Spinal cord (tissue), 10 donors: ENCODE data around the gene SLC5A4. TPM values are rescaled to one million over a fixed set of nuclear protein-coding genes. Genes with fewer than 3 reads are reported as not detected.

Experiments used
- DNase-seq, 6 donors: peaks; one replicate each; pipeline versions ENCODE4 v3.0.0 to v3.0.0-alpha.2; 2013 to 2015; ENCODE audit warnings: low spot score in 6 of 6, low read depth in 4 of 6
- H3K27ac ChIP-seq: one replicate; pipeline ENCODE4 v1.5.1; 2013; ENCODE audit warnings: low read depth, low read length, control low read depth
- H3K27me3 ChIP-seq: one replicate; pipeline ENCODE4 v1.6.1; 2013; ENCODE audit warnings: low read length; ENCODE audit not compliant: control insufficient read depth, insufficient read depth
- H3K36me3 ChIP-seq: one replicate; pipeline ENCODE4 v1.6.1; 2013; ENCODE audit warnings: low read length; ENCODE audit not compliant: control insufficient read depth, insufficient read depth
- H3K4me1 ChIP-seq: one replicate; pipeline ENCODE4 v1.6.1; 2013; ENCODE audit warnings: low read length; ENCODE audit not compliant: control insufficient read depth, insufficient read depth
- H3K4me3 ChIP-seq: one replicate; pipeline ENCODE4 v1.5.1; 2013; ENCODE audit warnings: low read depth, low read length, control low read depth
- H3K9me3 ChIP-seq: one replicate; pipeline ENCODE4 v1.6.1; 2013; ENCODE audit warnings: low read length; ENCODE audit not compliant: control insufficient read depth, insufficient read depth
- WGBS: methylation state at CpG from one replicate; pipeline ENCODE4 v1.1.5; 2013; ENCODE audit warnings: missing lambda C conversion rate; ENCODE audit not compliant: insufficient coverage; 5-methylcytosine and 5-hydroxymethylcytosine counted together
- polyA plus RNA-seq, 2 donors: library from polyadenylated mRNA; unstranded; fragments of 120-200 nt; gene quantifications; one replicate each; pipeline ENCODE4 v1.2.1, GENCODE V29; 2013; ENCODE audit not compliant: insufficient read length in 2 of 2
- total RNA-seq, 2 donors: library from RNA; depleted of rRNA in 1 of 2; stranded (reverse); fragments of 120-200 nt in 1 of 2; fragments of >200 nt in 1 of 2; gene quantifications; one replicate each; pipeline versions ENCODE4 v1.2.3 to v1.2.4, GENCODE V29; 2013 to 2014
- donor health status: healthy.

SLC5A4 gene
- total and polyA plus RNA-seq, 4 donors = 0.59 to 1.1 (median 0.85) TPM

- H3K9me3 ChIP-seq = no peaks in the 10 kb centered on the region
- H3K27ac ChIP-seq = no peak overlapping the region
- H3K4me1 ChIP-seq = no peaks in the 10 kb centered on the region
- no peaks in the 10 kb centered on the region for H3K27me3 ChIP-seq
- DNase-seq = no peak
- no peak overlapping the region for H3K4me3 ChIP-seq
- WGBS = 93% methylated on average over 2 of the region's 2 CpGs
- H3K36me3 ChIP-seq = no peaks in the 10 kb centered on the region
Measured at GRCh38 chr22:32240461-32240860, 14.7 kb downstream of the SLC5A4 start.

- DNase-seq = peak in 1 of 6 donors; percentile 44
- Histone ChIP-seq H3K27ac (no peak overlapping the region), H3K36me3 (no peaks in the 10 kb centered on the region), H3K4me3 (no peak overlapping the region), H3K4me1 (peaks cover 1% of the 10 kb centered on the region), H3K27me3 (no peaks in the 10 kb centered on the region), H3K9me3 (no peaks in the 10 kb centered on the region)
- 79% methylated on average over 1 of the region's 1 CpG for WGBS
Measured at GRCh38 chr22:32237906-32238305, 17.2 kb downstream of the SLC5A4 start.

- Histone ChIP-seq H3K36me3 (no peaks in the 10 kb centered on the region), H3K27ac (no peak overlapping the region), H3K9me3 (no peaks in the 10 kb centered on the region), H3K4me3 (no peak overlapping the region), H3K4me1 (peaks cover 4% of the 10 kb centered on the region), H3K27me3 (no peaks in the 10 kb centered on the region)
- no CpG with 5 or more reads among the region's 8 CpGs for WGBS
- DNase-seq = peak in 1 of 6 donors; percentile 33
Measured at GRCh38 chr22:32236970-32237369, 18.2 kb downstream of the SLC5A4 start.

- Histone ChIP-seq H3K9me3 (no peaks in the 10 kb centered on the region), H3K27me3 (no peaks in the 10 kb centered on the region), H3K27ac (no peak overlapping the region), H3K4me3 (no peak overlapping the region), H3K36me3 (no peaks in the 10 kb centered on the region), H3K4me1 (peaks cover 4% of the 10 kb centered on the region)
- DNase-seq = peak in 2 of 6 donors; percentile 23 to 32
- WGBS = 75% methylated on average over 3 of the region's 5 CpGs
Measured at GRCh38 chr22:32233091-32233490, 22.1 kb downstream of the SLC5A4 start.

GRCh38 chr22:32232191-32232830, 22.8 kb downstream of the SLC5A4 start:
- H3K4me3 ChIP-seq = no peak overlapping the region
- H3K27ac ChIP-seq = no peak overlapping the region
- H3K4me1 ChIP-seq = peaks cover 4% of the 10 kb centered on the region
- no peaks in the 10 kb centered on the region for H3K9me3 ChIP-seq
- WGBS = 80% methylated on average over 1 of the region's 5 CpGs
- H3K27me3 ChIP-seq = no peaks in the 10 kb centered on the region
- no peaks in the 10 kb centered on the region for H3K36me3 ChIP-seq
- no peak for DNase-seq

- Histone ChIP-seq H3K27me3 (no peaks in the 10 kb centered on the region), H3K9me3 (no peaks in the 10 kb centered on the region), H3K4me1 (peaks cover 3% of the 10 kb centered on the region), H3K27ac (no peak overlapping the region), H3K4me3 (no peak overlapping the region), H3K36me3 (no peaks in the 10 kb centered on the region)
- peak in 1 of 6 donors; percentile 68 for DNase-seq
- WGBS = 13% methylated on average over 2 of the region's 7 CpGs
Measured at GRCh38 chr22:32226326-32227104, 28.6 kb downstream of the SLC5A4 start.

GRCh38 chr22:32222991-32223390, 32.2 kb downstream of the SLC5A4 start:
- Histone ChIP-seq H3K27me3 (no peaks in the 10 kb centered on the region), H3K4me1 (peaks cover 3% of the 10 kb centered on the region), H3K36me3 (no peaks in the 10 kb centered on the region), H3K27ac (no peak overlapping the region), H3K4me3 (no peak overlapping the region), H3K9me3 (no peaks in the 10 kb centered on the region)
- WGBS = no CpG with 5 or more reads among the region's 1 CpG
- no peak for DNase-seq

- Histone ChIP-seq H3K36me3 (no peaks in the 10 kb centered on the region), H3K4me3 (no peak overlapping the region), H3K9me3 (no peaks in the 10 kb centered on the region), H3K4me1 (no peaks in the 10 kb centered on the region), H3K27me3 (no peaks in the 10 kb centered on the region), H3K27ac (no peak overlapping the region)
- DNase-seq = no peak
- no CpG with 5 or more reads among the region's 3 CpGs for WGBS
Measured at GRCh38 chr22:32219026-32219425, 36.1 kb downstream of the SLC5A4 start.

- no peaks in the 10 kb centered on the region for H3K9me3 ChIP-seq
- WGBS = 89% methylated on average over 3 of the region's 6 CpGs
- H3K4me3 ChIP-seq = no peak overlapping the region
- H3K27ac ChIP-seq = no peak overlapping the region
- no peaks in the 10 kb centered on the region for H3K36me3 ChIP-seq
- no peaks in the 10 kb centered on the region for H3K4me1 ChIP-seq
- H3K27me3 ChIP-seq = no peaks in the 10 kb centered on the region
- DNase-seq = no peak
Measured at GRCh38 chr22:32218470-32218869, 36.7 kb downstream of the SLC5A4 start.

GRCh38 chr22:32217465-32217864, 37.7 kb downstream of the SLC5A4 start:
- WGBS = no CpG with 5 or more reads among the region's 2 CpGs
- Histone ChIP-seq H3K27ac (no peak overlapping the region), H3K9me3 (no peaks in the 10 kb centered on the region), H3K4me3 (no peak overlapping the region), H3K4me1 (no peaks in the 10 kb centered on the region), H3K27me3 (no peaks in the 10 kb centered on the region), H3K36me3 (no peaks in the 10 kb centered on the region)
- no peak for DNase-seq
